ENCODE results near the gene SMIM36.
"Not testable (repeated sequence)": the region's sequence is repeated elsewhere in the genome, so short reads cannot be mapped to it uniquely, and the experiment has no call there.

Gene SMIM36

GRCh38 chr17:55510986-55511721 lies at the start of gene SMIM36:
Gene SMIM36 (minus strand): TSS chr17:55511452.
- no peak for DNase-seq (ENCODE audit: low spot score)

GRCh38 chr17:55555772-55556171 lies 44.5 kb upstream of the SMIM36 start:
- DNase-seq (ENCODE audit: low spot score) = no peak

- no peak for DNase-seq (ENCODE audit: low spot score)
These were observed 37.9 kb upstream of the SMIM36 start for GRCh38 chr17:55549140-55549539.

- DNase-seq (ENCODE audit: low spot score) = no peak
These were observed 35.9 kb upstream of the SMIM36 start for GRCh38 chr17:55546991-55547664.

- DNase-seq (ENCODE audit: low spot score) = no peak
These were observed 35.2 kb upstream of the SMIM36 start for GRCh38 chr17:55546481-55546880.

- DNase-seq (ENCODE audit: low spot score) = no peak
These were observed 34.6 kb upstream of the SMIM36 start for GRCh38 chr17:55545806-55546205.

- no peak for DNase-seq (ENCODE audit: low spot score)
These were observed 32.5 kb upstream of the SMIM36 start for GRCh38 chr17:55543709-55544108.

- DNase-seq (ENCODE audit: low spot score) = peak; percentile 32
These were observed 29.3 kb upstream of the SMIM36 start for GRCh38 chr17:55540414-55541091.

GRCh38 chr17:55536205-55536604 lies 25.0 kb upstream of the SMIM36 start:
- no peak for DNase-seq (ENCODE audit: low spot score)

GRCh38 chr17:55533608-55534007 lies 22.4 kb upstream of the SMIM36 start:
- no peak for DNase-seq (ENCODE audit: low spot score)

- no peak for DNase-seq (ENCODE audit: low spot score)
These were observed 21.4 kb upstream of the SMIM36 start for GRCh38 chr17:55532670-55533069.

- no peak for DNase-seq (ENCODE audit: low spot score)
These were observed 19.9 kb upstream of the SMIM36 start for GRCh38 chr17:55531053-55531728.

GRCh38 chr17:55530064-55530463 lies 18.8 kb upstream of the SMIM36 start:
- DNase-seq (ENCODE audit: low spot score) = no peak

- DNase-seq (ENCODE audit: low spot score) = peak; percentile 63
These were observed 16.4 kb upstream of the SMIM36 start for GRCh38 chr17:55527540-55528118.

GRCh38 chr17:55524440-55525220 lies 13.4 kb upstream of the SMIM36 start:
- no peak for DNase-seq (ENCODE audit: low spot score)

- DNase-seq (ENCODE audit: low spot score) = not testable (repeated sequence)
These were observed 11.8 kb upstream of the SMIM36 start for GRCh38 chr17:55523032-55523431.

- no peak for DNase-seq (ENCODE audit: low spot score)
These were observed 9.9 kb upstream of the SMIM36 start for GRCh38 chr17:55521186-55521585.

GRCh38 chr17:55520402-55520801 lies 9.2 kb upstream of the SMIM36 start:
- DNase-seq (ENCODE audit: low spot score) = no peak

- DNase-seq (ENCODE audit: low spot score) = no peak
These were observed 7.3 kb upstream of the SMIM36 start for GRCh38 chr17:55518510-55518909.

GRCh38 chr17:55513885-55514590 lies 2.8 kb upstream of the SMIM36 start:
- peak; percentile 67 for DNase-seq (ENCODE audit: low spot score)

GRCh38 chr17:55507669-55508068 lies 3.6 kb downstream of the SMIM36 start:
- not testable (repeated sequence) for DNase-seq (ENCODE audit: low spot score)
